Stimulated activated CD8-positive, alpha-beta memory T cell treated with anti-CD3 and anti-CD28 coated beads, Interleukin-15, amount 100 ng/mL, for 1 hour (primary cell): Measurements from ENCODE around the gene MARCKS.
"Not testable (repeated sequence)": the region's sequence is repeated elsewhere in the genome, so short reads cannot be mapped to it uniquely, and the experiment has no call there.

ENCODE experiments used
- DNase-seq: peaks from one replicate; pipeline ENCODE4 v3.0.0-alpha.2; 2020; ENCODE audit warnings: low read depth

The MARCKS gene

DNA sequence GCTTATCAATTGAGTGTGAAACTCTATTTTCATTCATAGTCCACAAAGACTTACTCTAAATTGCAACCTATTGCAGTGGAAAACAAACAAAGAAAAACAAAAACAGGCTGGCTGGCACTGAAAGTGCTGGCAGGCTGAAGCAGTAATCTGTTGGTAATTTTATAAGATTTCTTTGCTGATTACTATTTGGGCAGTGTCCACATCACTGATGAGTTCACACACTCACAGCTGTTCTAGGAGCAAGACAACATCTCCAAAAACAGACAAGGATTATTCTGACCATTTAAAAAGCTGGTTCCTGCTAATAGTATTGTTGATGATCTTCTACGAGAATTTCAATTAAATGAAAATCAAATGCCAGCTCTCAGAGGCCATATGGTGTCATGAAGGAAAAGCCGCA lies 26.9 kb downstream of the MARCKS start:
- DNase-seq: no peak

DNA sequence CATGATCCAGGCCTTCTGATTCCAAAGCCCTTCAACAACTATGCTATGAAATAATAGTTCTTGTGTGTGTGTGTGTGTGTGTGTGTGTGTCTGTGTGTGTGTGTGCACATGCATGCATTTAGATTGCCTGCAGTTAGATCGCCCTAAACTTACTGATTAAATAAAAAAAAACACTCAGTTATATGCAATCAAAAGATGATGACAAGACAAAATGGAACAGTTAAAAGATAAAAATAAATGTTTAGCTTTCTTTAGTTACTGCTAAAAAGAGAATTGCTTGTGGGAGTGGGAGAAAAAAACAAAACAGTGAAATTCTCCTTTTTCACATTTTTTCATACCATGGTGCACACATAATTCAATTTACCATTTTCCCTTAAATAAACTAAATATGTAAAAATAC lies 29.4 kb downstream of the MARCKS start:
- DNase-seq: no peak

DNA sequence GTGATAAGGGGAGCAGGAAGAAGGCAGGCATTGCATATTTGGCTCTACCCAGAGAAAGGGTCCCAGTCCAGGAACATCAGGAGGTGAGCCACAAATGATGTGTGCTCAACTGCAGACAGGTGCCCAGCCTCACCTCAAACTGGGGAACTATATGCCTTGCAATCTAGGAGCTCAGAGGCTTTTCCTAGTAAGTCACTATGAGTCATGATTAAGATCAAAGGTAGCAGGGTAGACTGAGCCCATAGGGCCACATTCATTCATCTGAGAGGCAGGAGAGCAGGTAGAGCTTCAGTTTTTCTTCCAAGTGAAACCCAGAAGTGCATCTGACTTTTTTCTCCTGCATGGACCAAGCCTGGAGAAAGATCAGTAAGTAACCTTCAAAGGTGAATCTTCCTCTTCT lies 31.3 kb downstream of the MARCKS start:
- no peak for DNase-seq

DNA sequence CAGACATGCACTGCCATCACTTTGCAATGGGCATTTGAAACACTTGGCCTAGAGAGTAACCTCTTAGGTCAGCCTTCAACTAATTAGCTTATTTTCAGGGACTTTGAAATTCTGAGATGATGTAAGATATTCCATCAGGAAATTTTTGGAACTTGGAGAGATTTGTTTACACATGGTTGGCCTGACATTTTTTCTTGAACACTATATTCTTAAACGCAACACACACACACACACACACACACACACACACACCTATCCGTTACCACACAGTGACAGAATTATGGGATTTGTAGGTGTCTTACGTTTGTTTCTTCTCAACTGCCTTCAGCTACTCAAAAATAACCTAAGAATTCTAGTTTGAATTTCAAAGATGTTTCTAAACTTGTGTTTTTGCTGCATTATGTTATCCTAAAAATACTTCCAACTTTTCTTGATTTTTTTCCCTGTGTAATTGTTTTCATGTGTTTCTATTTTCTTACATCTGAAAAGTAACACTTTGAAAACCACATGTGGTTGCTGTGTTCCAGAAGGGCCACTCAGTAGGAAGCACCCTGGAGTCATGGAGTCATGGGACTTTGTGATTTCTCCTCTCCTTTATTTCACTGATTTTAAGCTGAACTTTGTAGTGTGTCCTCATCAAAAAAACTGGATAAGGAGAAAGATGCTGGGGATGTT lies 31.9 kb downstream of the MARCKS start:
- no peak for DNase-seq

DNA sequence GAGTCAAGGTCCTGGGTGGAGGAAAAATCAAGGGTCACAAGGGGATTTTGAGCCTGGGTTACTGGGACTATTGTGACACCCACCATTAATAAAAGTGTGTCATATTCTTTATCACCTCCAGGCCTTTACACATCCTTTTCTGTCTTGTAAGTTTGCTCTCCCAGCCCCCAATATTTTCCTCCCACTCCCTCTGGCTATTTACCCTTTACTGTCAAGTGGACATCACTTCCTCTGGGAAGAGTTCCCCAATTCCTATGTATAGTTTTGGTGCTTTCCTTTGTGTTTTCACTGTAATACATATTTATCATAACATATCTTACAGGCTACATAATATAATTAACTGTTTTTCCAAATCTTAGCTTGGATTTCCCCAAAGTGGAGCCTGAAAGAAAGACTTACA lies 36.3 kb downstream of the MARCKS start:
- DNase-seq: no peak

DNA sequence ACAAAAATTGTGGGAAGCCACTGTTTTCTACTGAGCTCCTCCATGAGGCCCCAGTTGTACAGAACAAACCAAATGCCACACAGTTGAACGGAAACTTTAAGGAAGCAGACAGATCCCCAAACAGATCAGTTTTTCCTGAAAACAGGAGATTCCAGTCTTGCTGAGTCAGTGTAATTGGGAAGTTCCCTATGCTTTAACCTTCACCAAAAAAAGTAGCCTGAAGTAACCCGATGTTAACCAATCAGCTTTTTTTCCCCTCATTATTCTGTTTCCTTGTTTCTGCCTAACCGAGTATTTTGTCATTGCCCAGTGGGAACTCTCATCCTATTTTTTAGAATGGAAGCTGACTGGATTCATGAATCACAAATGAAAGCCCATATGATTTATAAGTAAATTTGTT lies 36.7 kb downstream of the MARCKS start:
- no peak for DNase-seq

DNA sequence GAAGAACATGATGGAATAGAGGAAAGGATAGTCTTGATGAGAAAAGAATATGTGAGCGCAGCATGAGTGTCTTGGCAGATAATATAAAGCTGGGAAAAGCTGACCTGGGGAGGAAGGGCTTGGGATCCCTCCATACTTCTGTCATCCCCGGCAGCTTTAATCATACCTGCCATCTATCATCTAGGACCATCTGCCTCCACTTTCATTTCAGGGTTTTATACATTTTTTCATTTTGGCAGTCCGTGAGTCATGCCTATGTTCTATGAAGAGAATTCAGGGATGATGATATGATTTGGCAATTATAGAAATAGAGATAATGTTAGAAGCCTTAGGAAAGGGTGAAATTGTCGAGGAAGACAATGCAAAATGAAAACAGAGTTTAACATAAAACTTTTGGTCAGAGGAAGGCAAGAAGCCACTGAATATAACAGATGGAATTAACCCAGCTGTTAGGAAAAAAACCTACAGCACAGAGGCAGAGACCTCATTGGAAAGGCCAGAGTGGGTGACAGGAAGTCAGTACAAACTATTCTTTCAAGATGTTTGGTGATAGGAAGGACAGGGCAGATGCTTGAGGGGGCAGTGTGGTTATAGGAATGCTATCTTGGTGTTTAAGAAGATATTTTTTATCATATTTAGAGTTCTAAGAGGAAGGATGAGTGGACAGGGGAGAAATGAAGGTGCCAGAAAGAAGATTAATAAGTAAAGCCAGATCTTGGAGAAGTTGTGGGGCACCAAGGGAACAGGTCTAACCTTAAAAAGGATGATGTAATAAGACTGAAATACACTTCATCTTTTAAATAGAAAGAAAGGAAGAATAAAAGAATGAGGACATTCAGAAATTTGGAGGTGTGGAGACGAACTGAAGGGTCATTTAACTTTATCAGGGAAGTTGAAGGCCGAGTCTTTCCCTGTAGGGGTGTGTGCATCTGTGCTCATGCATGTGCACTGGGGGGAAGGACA lies 37.8 kb downstream of the MARCKS start:
- no peak for DNase-seq

DNA sequence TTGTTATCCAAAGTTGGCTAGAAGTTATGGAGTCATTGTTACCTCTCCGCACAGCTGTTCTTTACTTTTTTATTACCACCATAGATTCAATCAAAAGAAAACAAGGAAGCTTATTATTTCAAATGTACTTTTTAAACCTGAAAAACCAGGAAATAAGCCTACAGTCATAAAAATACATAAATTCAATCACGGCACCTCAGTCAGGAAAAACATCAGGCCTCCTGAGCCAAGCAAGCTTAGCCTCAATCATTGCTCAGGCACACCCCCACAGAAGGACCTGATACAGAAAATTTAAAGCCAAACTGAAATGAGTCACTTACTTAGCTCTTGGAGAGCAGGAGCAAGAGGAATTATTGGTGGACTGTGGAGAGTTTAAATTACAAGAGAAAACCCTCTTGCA lies 44.3 kb downstream of the MARCKS start:
- no peak for DNase-seq

DNA sequence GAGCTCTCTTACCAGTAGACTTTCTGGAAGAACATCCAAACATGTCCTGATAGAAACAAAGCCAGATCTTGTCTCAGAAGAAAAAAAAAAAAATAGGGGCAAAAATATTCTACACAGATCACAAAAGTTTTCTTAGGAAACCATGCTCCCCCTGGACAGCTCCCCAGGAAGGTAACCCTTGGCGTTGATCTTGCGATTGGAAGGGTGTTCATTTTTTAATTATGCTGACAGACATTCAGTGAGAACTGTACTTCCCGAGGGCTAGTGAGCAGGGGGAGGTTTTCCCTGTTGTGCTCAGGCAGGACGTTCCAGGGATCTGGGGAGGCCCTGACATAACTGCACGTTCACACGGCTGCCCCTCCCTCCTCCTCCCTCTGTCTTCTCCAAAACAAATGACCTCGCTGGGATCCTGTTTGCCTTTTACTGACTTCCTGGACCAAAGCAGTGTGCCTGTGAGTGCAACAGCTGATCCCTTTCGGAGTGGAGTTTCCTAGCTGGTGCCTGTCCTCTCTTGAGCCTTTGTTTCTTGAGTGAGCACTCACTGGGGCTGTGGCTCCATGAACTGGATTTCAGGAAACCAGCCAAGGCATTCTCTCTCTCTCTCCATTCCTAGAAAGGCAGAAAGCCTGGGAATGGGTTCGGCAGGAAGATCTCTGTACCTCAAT lies 46.7 kb downstream of the MARCKS start:
- no peak for DNase-seq

DNA sequence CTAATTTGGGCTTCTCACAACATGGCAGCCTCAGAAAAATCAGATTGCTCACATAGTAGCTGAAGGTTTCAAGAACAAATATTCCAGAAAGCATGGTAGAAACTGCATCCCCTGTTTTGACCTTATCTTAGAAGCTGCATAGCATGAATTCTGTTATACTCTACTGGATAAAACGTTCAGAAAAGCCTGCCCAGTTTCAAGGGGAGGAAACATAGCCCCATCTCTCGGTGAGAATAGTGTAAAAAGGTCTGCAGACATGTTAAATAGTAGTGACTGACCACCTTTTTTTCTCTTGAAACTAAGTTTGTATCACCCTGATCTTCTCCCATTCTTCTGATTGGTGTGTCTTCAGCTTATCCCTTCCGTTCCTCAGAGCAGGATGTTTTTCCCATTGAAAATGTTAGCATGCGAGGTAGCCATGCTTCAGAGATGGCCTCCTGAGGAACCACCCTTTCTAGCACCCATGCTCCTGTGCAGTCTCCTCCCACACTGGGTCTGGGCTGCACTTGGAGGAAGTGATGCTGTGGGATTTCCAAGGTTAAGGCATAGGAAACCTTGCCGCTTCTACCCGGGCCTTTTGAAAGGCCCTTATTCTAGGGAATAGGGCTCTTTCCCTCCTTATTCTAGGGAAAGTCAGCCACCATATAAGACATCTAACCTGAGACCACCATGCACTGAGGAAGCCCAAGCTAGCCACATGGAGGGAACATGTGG lies 50.1 kb downstream of the MARCKS start:
- no peak for DNase-seq

DNA sequence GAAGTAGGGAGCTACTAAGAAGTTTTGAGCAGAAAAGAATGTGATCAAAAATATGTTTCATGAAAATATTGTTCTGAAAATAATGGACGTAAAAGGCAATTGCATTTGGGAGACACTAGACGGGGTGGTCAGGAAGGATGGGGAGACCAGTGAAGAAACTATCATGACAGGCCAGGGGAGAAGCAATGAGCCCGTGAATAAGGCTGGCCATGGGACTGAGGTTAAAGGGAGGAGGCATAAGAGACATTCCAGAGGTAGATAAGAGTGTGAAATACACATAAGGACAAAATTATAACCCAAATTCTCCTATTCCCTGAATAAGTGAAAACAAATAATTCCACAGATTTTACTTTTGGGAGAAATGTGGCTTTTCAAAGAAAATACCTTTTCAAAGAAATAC lies 51.7 kb downstream of the MARCKS start:
- no peak for DNase-seq

DNA sequence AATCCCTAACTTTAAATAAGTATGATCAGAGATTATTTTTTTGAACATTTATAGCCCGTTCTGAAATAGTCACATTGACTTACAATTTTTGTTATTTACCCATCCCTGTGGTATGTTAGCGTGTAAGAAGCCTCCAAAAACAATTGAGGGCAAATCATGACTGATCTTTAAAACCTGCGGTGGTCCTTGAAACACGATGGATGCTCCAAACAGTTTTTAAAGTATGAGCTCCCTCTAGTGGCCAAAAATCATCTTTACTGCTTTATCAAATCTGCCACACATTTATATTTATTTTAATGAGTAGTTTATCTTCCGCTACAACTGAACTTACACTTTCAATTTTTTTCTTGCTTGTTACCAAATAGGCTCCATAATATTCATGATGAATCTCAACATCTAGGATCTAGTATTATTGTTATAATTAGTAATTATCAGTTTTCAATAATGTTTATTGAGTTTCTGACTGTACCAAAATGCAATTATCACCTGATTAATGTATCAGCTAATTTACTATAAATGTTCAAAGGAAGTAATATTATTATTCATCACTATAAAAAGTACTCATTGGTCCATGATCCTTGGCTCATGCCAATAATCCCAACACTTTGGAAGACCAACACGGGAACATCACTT lies 52.2 kb downstream of the MARCKS start:
- DNase-seq: no peak

DNA sequence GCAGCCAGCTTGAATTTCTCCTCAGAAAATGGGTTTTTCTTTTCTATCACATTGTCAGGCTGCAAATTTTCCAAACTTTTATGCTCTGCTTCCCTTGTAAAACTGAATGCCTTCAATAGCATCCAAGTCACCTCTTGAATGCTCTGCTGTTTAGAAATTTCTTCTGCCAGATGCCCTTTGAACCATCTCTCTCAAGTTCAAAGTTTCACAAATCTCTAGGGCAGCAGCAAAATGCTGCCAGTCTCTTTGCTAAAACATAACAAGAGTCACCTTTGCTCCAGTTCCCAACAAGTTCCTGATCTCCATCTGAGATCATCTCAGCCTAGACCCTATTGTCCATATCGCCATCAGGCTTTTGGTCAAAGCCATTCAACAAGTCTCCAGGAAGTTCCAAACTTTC lies 53.1 kb downstream of the MARCKS start:
- not testable (repeated sequence) for DNase-seq
